22Rv1 (cell line): ENCODE measurements around the gene SLAMF1.

Experiments used
- CTCF ChIP-seq: fragments of 450-650 bp; IDR thresholded peaks from 2 replicates; pipeline ENCODE4 v1.5.1; 2017; ENCODE audit warnings: mild to moderate bottlenecking
- ZFX ChIP-seq: fragments of 450-650 bp; IDR thresholded peaks from 2 replicates; pipeline ENCODE4 v1.6.1; 2017; ENCODE audit warnings: antibody characterized with exemption, borderline replicate concordance

- TF ChIP-seq CTCF (no peak), ZFX (no peak)
Observed at GRCh38 chr1:160633330-160633903, 13.4 kb downstream of the SLAMF1 start.
